ENCODE results near the gene CTNND2. TPM values are rescaled to one million over a fixed set of nuclear protein-coding genes. Genes with fewer than 3 reads are reported as not detected.

Gene CTNND2
- total and polyA plus RNA-seq, 5 experiments from 2014 or later: not detected

DNA sequence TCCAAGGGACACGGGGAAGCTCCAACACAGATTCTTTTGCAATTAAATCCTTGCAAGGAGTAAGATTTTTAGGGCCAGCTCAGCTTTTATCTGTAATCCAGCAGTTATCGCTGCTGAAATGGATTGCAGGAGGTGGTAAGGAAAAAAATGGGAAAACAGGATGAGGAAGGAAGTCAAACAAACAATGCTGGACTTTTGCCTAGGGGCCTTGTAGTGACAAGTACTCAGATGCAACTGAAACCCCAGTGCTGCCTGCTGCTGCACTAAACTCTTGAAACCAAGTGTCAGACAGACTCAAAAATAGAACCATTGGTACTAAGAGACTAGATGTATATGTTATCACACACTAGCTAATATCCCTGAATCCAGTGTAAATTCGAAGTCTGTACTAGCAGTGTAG, 309.2 kb downstream of the CTNND2 start:
- peaks cover 0 to 3% (median 0%) of the 10 kb centered on the region in 5 donors for H3K27me3 Mint-ChIP-seq
- ATAC-seq (no peak), DNase-seq (no peak)
- H3K4me3 Mint-ChIP-seq: no peak overlapping the region
- peaks cover 0 to 11% (median 0%) of the 10 kb centered on the region in 9 donors for H3K9me3 Mint-ChIP-seq
- no peaks in the 10 kb centered on the region for H3K36me3 Mint-ChIP-seq
- POLR2A ChIA-PET: no interaction called here
- H3K27ac Mint-ChIP-seq: no peak overlapping the region
- no peaks in the 10 kb centered on the region for H3K4me1 Mint-ChIP-seq

- Mint-ChIP-seq H3K4me1 (no peaks in the 10 kb centered on the region), H3K36me3 (no peaks in the 10 kb centered on the region), H3K27ac (no peak overlapping the region), H3K9me3 (peaks cover 0 to 11% (median 0%) of the 10 kb centered on the region in 9 donors), H3K4me3 (no peak overlapping the region), H3K27me3 (peaks cover 0 to 3% (median 0%) of the 10 kb centered on the region in 5 donors)
- ATAC-seq (no peak), DNase-seq (no peak)
- POLR2A ChIA-PET: no interaction called here
Measured at GRCh38 chr5:11594021-11594420, 310.2 kb downstream of the CTNND2 start.

- H3K27me3 Mint-ChIP-seq: peaks cover 0 to 3% (median 2%) of the 10 kb centered on the region in 5 donors
Measured at GRCh38 chr5:11590475-11590874, 313.8 kb downstream of the CTNND2 start.

GRCh38 chr5:11588803-11589202, 315.4 kb downstream of the CTNND2 start:
- Mint-ChIP-seq H3K4me1 (peaks cover 0 to 2% (median 0%) of the 10 kb centered on the region in 4 donors), H3K27me3 (peaks cover 0 to 4% (median 3%) of the 10 kb centered on the region in 5 donors), H3K36me3 (no peaks in the 10 kb centered on the region), H3K27ac (no peak overlapping the region), H3K9me3 (peaks cover 0 to 10% (median 0%) of the 10 kb centered on the region in 9 donors), H3K4me3 (no peak overlapping the region)
- POLR2A ChIA-PET: no interaction called here
- DNase-seq (no peak), ATAC-seq (no peak)

More at GRCh38 chr5:11590475-11590874, 313.8 kb downstream of the CTNND2 start:
- POLR2A ChIA-PET: no interaction called here
- H3K4me1 Mint-ChIP-seq: peaks cover 0 to 2% (median 0%) of the 10 kb centered on the region in 4 donors
- peaks cover 0 to 11% (median 0%) of the 10 kb centered on the region in 9 donors for H3K9me3 Mint-ChIP-seq
- H3K4me3 Mint-ChIP-seq: no peak overlapping the region
- DNase-seq: no peak
- no peaks in the 10 kb centered on the region for H3K36me3 Mint-ChIP-seq
- no peak overlapping the region for H3K27ac Mint-ChIP-seq
- no peak for ATAC-seq

DNA sequence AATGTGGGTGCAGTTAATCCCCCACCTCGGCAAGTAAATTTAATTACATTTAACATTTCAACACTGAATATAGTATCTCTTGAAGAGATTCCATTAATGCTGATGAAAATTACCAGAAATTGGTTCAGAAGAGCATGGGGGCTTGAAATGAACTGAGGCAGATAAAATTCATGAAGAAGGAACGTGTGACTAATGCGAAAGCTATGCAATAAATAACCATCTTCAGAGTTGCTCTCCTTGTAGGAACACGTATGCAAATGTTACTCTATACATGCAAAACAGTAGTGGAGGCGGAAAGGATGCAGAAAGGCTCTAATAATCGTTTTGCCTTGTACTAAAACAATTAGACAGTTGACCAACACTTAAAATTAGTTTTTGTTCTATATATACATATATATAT, 320.2 kb downstream of the CTNND2 start:
- H3K36me3 Mint-ChIP-seq: no peaks in the 10 kb centered on the region
- DNase-seq: no peak
- POLR2A ChIA-PET: no interaction called here
- H3K4me1 Mint-ChIP-seq: peaks cover 0 to 2% (median 0%) of the 10 kb centered on the region in 4 donors
- H3K27me3 Mint-ChIP-seq: peaks cover 0 to 7% (median 0%) of the 10 kb centered on the region in 5 donors
- H3K9me3 Mint-ChIP-seq: no peaks in the 10 kb centered on the region
- no peak for ATAC-seq
- H3K27ac Mint-ChIP-seq: no peak overlapping the region
- H3K4me3 Mint-ChIP-seq: no peak overlapping the region

GRCh38 chr5:11579351-11579750, 324.9 kb downstream of the CTNND2 start:
- Mint-ChIP-seq H3K9me3 (no peaks in the 10 kb centered on the region), H3K27me3 (peaks cover 0 to 3% (median 0%) of the 10 kb centered on the region in 5 donors), H3K27ac (no peak overlapping the region), H3K4me1 (no peaks in the 10 kb centered on the region), H3K4me3 (no peak overlapping the region), H3K36me3 (no peaks in the 10 kb centered on the region)
- no peak for ATAC-seq
- POLR2A ChIA-PET: no interaction called here
- DNase-seq: no peak

DNA sequence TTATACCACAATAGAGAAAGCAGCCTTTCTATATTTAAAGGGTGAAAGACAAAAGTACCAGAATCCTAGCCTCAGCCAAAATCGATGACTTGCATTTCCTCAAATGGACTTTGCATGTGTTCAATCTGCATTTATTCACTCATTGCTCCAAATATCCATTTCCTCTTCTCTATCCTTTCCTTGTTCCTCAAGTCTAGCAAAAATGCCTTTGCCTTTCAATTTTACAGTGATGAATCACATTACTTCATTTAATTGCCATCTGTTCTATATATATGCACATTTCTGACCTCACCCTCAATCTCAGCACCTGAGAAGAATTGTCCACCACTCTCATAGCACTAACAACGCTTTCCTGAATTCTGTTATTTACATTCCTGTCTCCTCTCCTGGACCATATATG, 329.5 kb downstream of the CTNND2 start:
- Mint-ChIP-seq H3K27ac (no peak overlapping the region), H3K4me1 (no peaks in the 10 kb centered on the region), H3K27me3 (peaks cover 0 to 1% (median 0%) of the 10 kb centered on the region in 5 donors), H3K9me3 (no peaks in the 10 kb centered on the region), H3K4me3 (no peak overlapping the region), H3K36me3 (no peaks in the 10 kb centered on the region)
- DNase-seq (no peak), ATAC-seq (no peak)
- POLR2A ChIA-PET: no interaction called here

DNA sequence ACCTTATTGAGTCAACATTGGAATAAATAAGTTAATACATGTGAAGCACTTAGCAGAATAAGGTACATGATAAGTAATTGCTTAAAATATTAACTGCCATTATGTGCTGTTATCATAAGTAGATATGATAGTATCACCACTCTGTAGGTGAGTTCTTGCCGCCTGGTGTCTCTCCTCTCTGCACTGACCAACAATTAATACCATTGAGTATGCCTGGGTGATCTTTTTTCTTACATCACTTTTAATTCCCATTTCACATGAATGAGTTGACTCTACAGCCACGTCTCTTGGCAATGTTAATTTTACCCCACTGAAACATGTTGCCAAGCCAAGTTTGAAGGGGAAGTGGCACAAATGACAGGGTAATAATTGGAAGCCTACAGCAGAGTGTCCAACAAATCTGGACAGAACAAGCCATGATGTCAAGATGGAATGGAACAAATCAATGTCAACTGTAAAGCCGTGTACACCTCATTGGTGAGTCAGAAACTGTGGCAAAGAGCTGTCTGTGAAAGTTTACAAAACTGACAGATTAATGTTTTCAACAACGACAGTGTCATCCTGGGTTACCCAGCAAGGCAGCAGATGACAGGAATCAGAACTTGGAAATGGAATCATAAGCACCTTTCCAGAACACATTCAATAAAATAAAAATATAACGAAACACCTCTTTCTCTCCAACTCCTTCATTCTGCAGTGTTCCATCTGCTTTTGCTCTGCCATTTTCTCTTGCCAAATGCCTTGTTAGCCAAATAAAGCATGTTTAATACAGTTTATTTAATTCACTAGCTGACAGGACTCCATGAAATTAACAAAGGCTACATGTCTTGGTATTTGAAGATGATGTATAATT, 330.9 kb downstream of the CTNND2 start:
- Mint-ChIP-seq H3K27me3 (peaks cover 0 to 1% (median 0%) of the 10 kb centered on the region in 5 donors), H3K27ac (no peak overlapping the region), H3K36me3 (no peaks in the 10 kb centered on the region), H3K9me3 (no peaks in the 10 kb centered on the region), H3K4me3 (no peak overlapping the region), H3K4me1 (no peaks in the 10 kb centered on the region)
- DNase-seq: no peak
- ATAC-seq: no peak
- POLR2A ChIA-PET: no interaction called here

GRCh38 chr5:11564706-11565105, 339.5 kb downstream of the CTNND2 start:
- H3K9me3 Mint-ChIP-seq: peaks cover 0 to 12% (median 0%) of the 10 kb centered on the region in 9 donors
- POLR2A ChIA-PET: no interaction called here

GRCh38 chr5:11563822-11564221, 340.4 kb downstream of the CTNND2 start:
- no peak overlapping the region for H3K4me3 Mint-ChIP-seq
- no peaks in the 10 kb centered on the region for H3K36me3 Mint-ChIP-seq
- ATAC-seq (no peak), DNase-seq (no peak)
- POLR2A ChIA-PET: no interaction called here
- H3K27ac Mint-ChIP-seq: no peak overlapping the region
- H3K9me3 Mint-ChIP-seq: peaks cover 0 to 19% (median 0%) of the 10 kb centered on the region in 9 donors
- no peaks in the 10 kb centered on the region for H3K4me1 Mint-ChIP-seq
- H3K27me3 Mint-ChIP-seq: peaks cover 0 to 9% (median 0%) of the 10 kb centered on the region in 5 donors

More at GRCh38 chr5:11564706-11565105, 339.5 kb downstream of the CTNND2 start:
- Mint-ChIP-seq H3K27me3 (peaks cover 0 to 8% (median 0%) of the 10 kb centered on the region in 5 donors), H3K27ac (no peak overlapping the region), H3K4me1 (no peaks in the 10 kb centered on the region), H3K36me3 (no peaks in the 10 kb centered on the region), H3K4me3 (no peak overlapping the region)
- no peak for DNase-seq
- ATAC-seq: no peak

DNA sequence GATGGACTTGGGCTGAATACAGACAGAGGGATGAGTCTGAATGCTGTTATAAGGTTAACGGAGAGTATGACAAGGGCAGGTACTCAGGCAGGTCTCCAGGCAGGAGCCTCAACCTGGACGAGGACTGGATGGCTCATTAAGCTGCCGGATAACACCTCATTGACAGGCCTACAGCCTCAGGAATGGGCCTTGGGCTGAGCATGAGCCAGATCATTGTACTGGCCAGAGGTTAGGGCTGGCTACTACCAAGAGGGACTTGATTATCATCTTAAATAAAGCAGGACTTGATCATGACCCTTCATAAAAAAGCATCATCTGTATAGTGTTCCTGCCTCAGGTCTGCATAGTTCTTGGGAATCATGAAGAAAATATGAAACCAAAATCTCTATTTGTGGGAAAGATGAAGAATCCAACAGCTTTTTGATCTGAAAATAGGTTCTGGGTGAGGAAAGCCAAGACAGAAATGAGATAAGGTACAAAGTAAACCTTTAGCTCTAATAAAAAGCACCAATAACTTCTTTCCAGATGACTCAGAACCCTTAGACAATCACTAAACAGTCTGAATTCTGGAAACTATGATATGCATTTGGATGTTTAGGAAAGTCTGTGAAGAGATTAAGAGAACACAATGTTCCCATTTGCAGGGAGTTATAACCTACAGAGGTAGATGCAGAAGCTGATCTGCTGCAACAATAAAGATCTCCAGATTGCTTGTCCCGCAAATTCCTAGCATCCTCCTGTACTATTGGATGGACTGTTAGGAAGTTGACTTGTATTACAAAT, 343.1 kb downstream of the CTNND2 start:
- Mint-ChIP-seq H3K36me3 (no peaks in the 10 kb centered on the region), H3K4me1 (no peaks in the 10 kb centered on the region), H3K27ac (no peak overlapping the region), H3K27me3 (peaks cover 0 to 9% (median 0%) of the 10 kb centered on the region in 5 donors), H3K4me3 (no peak overlapping the region), H3K9me3 (peaks cover 0 to 19% (median 0%) of the 10 kb centered on the region in 9 donors)
- POLR2A ChIA-PET: no interaction called here
- DNase-seq: no peak
- no peak for ATAC-seq

- DNase-seq (no peak), ATAC-seq (no peak)
- Mint-ChIP-seq H3K9me3 (peaks cover 0 to 19% (median 5%) of the 10 kb centered on the region in 9 donors), H3K27me3 (peaks cover 0 to 9% (median 0%) of the 10 kb centered on the region in 5 donors), H3K4me3 (no peak overlapping the region), H3K36me3 (no peaks in the 10 kb centered on the region), H3K27ac (no peak overlapping the region), H3K4me1 (no peaks in the 10 kb centered on the region)
- POLR2A ChIA-PET: no interaction called here
Measured at GRCh38 chr5:11557063-11557462, 347.2 kb downstream of the CTNND2 start.

- Mint-ChIP-seq H3K27ac (no peak overlapping the region), H3K27me3 (peaks cover 0 to 8% (median 0%) of the 10 kb centered on the region in 5 donors), H3K4me1 (no peaks in the 10 kb centered on the region), H3K4me3 (no peak overlapping the region), H3K36me3 (no peaks in the 10 kb centered on the region), H3K9me3 (peaks cover 0 to 12% (median 5%) of the 10 kb centered on the region in 9 donors)
- ATAC-seq: no peak
- no peak for DNase-seq
- POLR2A ChIA-PET: no interaction called here
Measured at GRCh38 chr5:11555171-11555570, 349.1 kb downstream of the CTNND2 start.
